GM10847 (cell line): Measurements from ENCODE around the gene AMOTL2.

Experiments used
- POLR2A ChIP-seq: IDR thresholded peaks from 2 replicates; pipeline ENCODE4 v1.6.1; 2011; ENCODE audit not compliant: insufficient read length; ENCODE audit errors: extremely low read depth

AMOTL2 gene

DNA sequence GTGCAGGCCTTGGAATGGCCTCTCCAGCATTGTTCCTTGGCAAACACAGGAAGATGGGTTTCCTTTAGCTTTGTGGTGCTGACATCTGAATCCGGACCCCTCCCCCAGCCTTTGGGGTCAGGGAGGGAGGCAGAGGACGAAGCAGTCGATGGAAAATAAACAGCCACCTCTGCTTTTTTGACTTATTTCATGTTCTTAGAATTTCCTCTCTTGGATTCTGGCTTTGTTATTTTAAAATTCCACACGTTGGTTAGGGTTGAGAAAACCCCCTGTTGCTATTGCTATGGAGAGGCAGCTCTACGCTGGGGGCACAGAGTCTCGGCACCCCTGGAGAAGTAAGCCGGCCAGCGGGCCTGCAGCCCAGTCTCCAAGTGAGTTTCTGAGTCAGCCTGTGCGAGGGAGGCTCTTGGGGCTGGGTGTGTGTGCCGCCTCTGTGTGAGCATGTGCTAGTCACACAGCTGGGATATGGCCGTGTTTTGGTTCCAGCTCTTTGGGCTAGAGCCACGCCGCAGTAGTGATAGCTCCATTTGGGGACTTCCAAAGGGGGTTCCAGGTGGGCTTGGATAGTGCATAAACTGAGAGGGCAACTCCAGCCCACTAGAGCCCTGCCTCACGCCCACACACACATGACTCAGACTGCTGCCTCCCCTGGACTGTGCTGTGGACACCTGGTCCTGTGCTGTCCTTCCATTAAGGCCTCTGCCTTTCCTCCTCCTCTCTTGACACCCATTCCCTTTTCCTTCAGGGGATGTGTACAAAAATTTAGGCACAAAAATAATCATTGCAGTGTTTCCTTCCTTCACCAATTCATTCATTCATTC is 58.8 kb downstream of the AMOTL2 start:
- no peak for TF ChIP-seq POLR2A

- no peak for TF ChIP-seq POLR2A
These were observed 59.5 kb downstream of the AMOTL2 start for GRCh38 chr3:134314588-134315285.

- no peak for TF ChIP-seq POLR2A
These were observed 60.2 kb downstream of the AMOTL2 start for GRCh38 chr3:134313847-134314587.

DNA sequence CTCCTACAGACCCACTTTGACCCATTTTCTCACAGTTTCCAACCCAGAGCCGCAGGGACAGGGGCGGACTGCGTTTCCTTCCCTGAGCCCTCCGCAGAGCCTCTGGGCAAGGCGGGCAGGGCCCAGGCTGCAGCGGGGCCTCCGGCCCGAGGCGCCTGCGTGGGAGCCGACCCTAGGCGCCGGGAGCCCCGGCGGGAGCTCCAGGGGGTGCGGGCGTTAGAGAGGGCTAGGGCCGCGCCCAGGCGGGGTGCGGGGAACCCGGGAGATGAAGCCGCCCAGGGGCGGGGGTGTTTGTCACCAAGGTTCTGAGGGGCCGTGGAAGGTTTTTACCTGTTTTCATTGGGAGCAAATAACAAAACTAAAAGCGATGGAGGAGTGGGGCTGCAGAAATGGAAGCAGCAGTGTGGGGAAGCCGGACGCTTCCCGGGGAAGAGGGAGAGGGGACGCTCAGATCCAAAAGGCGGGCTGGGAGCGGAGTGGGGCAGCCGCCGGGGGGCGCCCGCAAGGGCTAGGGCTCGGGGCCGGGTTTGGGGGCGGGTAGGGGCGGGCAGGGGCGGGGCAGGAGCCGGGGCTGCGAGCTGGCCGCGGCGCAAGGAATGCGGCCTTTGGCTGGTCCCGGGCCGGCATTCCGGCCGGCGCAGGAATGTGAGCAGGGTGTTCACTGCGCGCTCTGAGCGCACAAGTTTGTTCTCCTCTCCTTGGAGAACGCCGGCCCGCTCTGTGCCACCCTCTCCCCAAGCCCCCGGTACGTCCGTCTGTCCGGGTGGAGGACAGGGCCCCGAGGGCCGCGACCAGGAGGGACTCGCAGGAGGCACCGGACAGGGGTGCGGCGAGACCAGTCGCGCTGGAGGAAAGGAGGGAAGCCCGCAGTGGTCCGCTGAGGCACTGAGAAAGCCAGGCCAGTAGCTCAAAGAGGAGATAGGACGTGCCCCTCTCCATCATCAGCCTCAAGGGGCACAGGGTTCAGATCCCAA is 61.1 kb downstream of the AMOTL2 start:
- no peak for TF ChIP-seq POLR2A

- no peak for TF ChIP-seq POLR2A
These were observed 62.0 kb downstream of the AMOTL2 start for GRCh38 chr3:134312072-134312872.

DNA sequence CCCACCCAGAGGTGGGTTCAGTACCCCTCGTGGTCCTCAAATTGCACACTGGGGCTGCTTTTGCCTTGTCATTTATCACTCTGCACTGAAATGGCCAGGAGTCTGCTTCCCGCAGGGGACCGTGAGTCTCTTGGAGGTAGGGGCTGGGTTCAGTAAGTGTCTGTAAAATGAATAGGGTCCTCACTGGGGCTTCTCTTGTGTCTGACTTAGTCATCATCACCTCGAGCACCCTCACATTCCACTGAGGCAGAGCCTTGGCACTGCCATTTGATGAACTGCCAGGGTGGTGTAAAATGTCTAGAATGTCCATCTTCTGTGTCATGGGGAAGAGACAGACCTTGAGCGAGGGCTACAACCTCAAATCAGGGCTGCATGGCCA is 62.6 kb downstream of the AMOTL2 start:
- TF ChIP-seq POLR2A, result no peak

DNA sequence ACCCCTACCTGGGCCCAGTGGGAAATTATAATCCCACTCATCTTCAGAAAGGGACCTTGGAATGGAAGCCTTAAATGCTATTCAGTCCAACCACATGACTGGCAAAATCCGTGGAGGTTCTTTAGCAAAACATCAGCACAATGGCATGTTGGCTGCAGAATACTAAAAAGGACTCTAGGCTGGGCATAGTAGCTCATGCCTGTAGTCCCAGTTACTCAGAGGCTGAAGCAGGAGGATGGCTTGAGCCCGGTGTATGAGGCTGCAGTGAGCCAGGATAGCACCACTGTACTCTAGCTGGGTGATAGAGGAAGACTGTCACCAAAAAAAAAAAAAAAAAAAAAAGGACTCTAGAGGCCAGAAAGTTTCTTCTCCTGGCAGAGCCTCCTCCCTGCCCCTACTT is 63.0 kb downstream of the AMOTL2 start:
- no peak for TF ChIP-seq POLR2A

- no peak for TF ChIP-seq POLR2A
These were observed 64.1 kb downstream of the AMOTL2 start for GRCh38 chr3:134309987-134310700.

GRCh38 chr3:134308350-134308891 is 65.8 kb downstream of the AMOTL2 start:
- no peak for TF ChIP-seq POLR2A

- TF ChIP-seq POLR2A, result no peak
These were observed 66.8 kb downstream of the AMOTL2 start for GRCh38 chr3:134307425-134307824.

GRCh38 chr3:134306320-134306719 is 67.9 kb downstream of the AMOTL2 start:
- no peak for TF ChIP-seq POLR2A
